Smooth muscle cell (in vitro differentiated cells): Measurements from ENCODE around the gene PPY. TPM values are rescaled to one million over a fixed set of nuclear protein-coding genes. Genes with fewer than 3 reads are reported as not detected.

Experiments used
- DNase-seq: peaks from one replicate; lab custom pipeline; 2025; ENCODE audit not compliant: unreplicated experiment; lab: John Stamatoyannopoulos, UW
- H2AFZ ChIP-seq: fragments of 200-600 bp; sonication (generic); 2 replicates; pipeline ENCODE4 v1.6.0; 2016; ENCODE audit warnings: antibody characterized with exemption, low read depth, mild to moderate bottlenecking
- H3F3A ChIP-seq: fragments of 200-600 bp; sonication (generic); 2 replicates; pipeline ENCODE4 v1.6.0; 2017; ENCODE audit warnings: antibody characterized with exemption, low read depth
- H3K27ac ChIP-seq: fragments of 200-600 bp; sonication (generic); 2 replicates; pipeline ENCODE4 v1.5.1; 2016; ENCODE audit warnings: low read depth, mild to moderate bottlenecking
- H3K27me3 ChIP-seq: fragments of 200-600 bp; sonication (generic); 2 replicates; pipeline ENCODE4 v1.6.1; 2016; ENCODE audit warnings: low read depth, mild to moderate bottlenecking
- H3K36me3 ChIP-seq: fragments of 200-600 bp; sonication (generic); 2 replicates; pipeline ENCODE4 v1.5.1; 2016; ENCODE audit warnings: low read depth
- H3K4me1 ChIP-seq: fragments of 200-600 bp; sonication (generic); 2 replicates; pipeline ENCODE4 v1.5.1; 2016; ENCODE audit warnings: low read depth
- H3K4me2 ChIP-seq: fragments of 200-600 bp; sonication (generic); 2 replicates; pipeline ENCODE4 v1.6.0; 2016; ENCODE audit warnings: mild to moderate bottlenecking
- H3K4me3 ChIP-seq: fragments of 200-600 bp; sonication (generic); 2 replicates; pipeline ENCODE4 v1.5.1; 2016; ENCODE audit warnings: mild to moderate bottlenecking
- H3K79me2 ChIP-seq: fragments of 200-600 bp; sonication (generic); 2 replicates; pipeline ENCODE4 v1.6.0; 2016; ENCODE audit warnings: low read depth, mild to moderate bottlenecking
- H3K9ac ChIP-seq: fragments of 200-600 bp; sonication (generic); 2 replicates; pipeline ENCODE4 v1.6.0; 2016; ENCODE audit warnings: low read depth
- H3K9me3 ChIP-seq: fragments of 200-600 bp; sonication (generic); replicated peaks from 2 replicates; pipeline ENCODE4 v1.5.1; 2016; ENCODE audit warnings: low read depth
- H4K20me1 ChIP-seq: fragments of 200-600 bp; sonication (generic); 2 replicates; pipeline ENCODE4 v1.6.0; 2016; ENCODE audit warnings: low read depth
- WGBS: methylation state at CpG from one replicate; pipeline ENCODE4 v1.1.7; 2016; ENCODE audit warnings: low lambda C conversion rate; 5-methylcytosine and 5-hydroxymethylcytosine counted together
- polyA plus RNA-seq: library from polyadenylated mRNA; unstranded; fragments of >200 nt; fragmentation: Nextera tagmentation; extraction: Ambion mirVana; gene quantifications from 2 replicates; pipeline ENCODE4 v1.2.1, GENCODE V29; 2016
- total RNA-seq: library from RNA; depleted of rRNA; stranded (reverse); fragments of >200 nt; gene quantifications from 2 replicates; pipeline ENCODE4 v1.2.3, GENCODE V29; 2014
- TF ChIP-seq, protein P1 (sequence below): fragments of 200-600 bp; sonication (generic); IDR thresholded peaks from 2 replicates; pipeline ENCODE4 v1.5.1; 2017; ENCODE audit warnings: borderline replicate concordance, mild to moderate bottlenecking, antibody characterized with exemption; ENCODE audit not compliant: insufficient read depth, poor library complexity, severe bottlenecking

The PPY gene
- total and polyA plus RNA-seq, 2 experiments from 2014 or later: not detected

DNA sequence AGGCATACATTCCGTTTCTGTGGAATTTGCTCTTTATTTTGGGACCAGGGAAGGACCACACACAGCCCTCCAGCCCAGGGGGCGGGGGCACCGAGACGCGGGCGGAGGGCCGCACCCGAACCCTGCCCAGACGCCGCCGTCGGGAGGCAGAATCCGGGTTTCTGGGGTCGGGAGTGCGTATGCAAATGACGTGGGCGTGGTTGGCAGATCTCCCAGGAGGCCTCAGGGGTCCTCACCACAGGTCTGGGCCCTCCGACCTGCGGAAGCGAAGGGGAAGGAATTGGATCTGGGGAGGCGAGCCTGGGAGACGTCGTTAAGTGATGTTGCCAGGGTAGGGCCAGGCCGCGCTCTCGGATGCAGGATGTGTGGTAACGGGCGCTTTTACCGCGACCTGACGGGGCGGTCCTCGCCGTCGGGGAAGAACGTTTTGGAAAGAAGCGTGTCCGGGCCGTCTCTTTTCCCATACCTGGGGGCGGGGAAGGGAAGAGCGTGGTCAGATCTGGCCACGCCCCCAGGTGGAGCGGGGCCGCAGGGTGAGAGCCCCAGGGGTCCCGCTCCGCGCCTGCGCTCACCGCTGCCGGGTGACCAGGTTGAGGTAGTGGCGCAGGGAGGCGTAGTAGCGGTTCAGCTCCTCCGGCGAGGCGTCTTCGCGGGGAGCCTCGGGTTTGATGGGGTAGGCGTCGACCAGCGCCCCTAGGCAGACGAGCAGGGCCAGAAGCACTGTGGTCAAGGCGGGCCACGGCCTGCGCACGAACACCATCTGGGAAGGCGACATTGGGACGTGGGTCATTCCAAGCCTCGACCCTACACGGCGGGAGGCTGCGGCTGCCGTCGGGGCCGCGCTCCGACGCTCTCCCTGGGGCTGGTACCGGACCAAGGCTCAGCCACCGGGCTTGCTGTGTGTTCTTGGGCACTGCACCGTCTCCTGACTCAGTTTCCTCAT lies 10.7 kb upstream of the PPY start:
- no peaks in the 10 kb centered on the region for H3K79me2 ChIP-seq
- 9% methylated on average over 80 of the region's 82 CpGs for WGBS
- TF ChIP-seq, protein P1, sequence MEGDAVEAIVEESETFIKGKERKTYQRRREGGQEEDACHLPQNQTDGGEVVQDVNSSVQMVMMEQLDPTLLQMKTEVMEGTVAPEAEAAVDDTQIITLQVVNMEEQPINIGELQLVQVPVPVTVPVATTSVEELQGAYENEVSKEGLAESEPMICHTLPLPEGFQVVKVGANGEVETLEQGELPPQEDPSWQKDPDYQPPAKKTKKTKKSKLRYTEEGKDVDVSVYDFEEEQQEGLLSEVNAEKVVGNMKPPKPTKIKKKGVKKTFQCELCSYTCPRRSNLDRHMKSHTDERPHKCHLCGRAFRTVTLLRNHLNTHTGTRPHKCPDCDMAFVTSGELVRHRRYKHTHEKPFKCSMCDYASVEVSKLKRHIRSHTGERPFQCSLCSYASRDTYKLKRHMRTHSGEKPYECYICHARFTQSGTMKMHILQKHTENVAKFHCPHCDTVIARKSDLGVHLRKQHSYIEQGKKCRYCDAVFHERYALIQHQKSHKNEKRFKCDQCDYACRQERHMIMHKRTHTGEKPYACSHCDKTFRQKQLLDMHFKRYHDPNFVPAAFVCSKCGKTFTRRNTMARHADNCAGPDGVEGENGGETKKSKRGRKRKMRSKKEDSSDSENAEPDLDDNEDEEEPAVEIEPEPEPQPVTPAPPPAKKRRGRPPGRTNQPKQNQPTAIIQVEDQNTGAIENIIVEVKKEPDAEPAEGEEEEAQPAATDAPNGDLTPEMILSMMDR: no peak
- H3K36me3 ChIP-seq: no peaks in the 10 kb centered on the region
- no peaks in the 10 kb centered on the region for H3K9me3 ChIP-seq
- H3K27me3 ChIP-seq: peaks cover 63% of the 10 kb centered on the region
- no peaks in the 10 kb centered on the region for H4K20me1 ChIP-seq
- H2AFZ ChIP-seq: no peak overlapping the region
- H3K4me2 ChIP-seq: peak overlapping the region; percentile 58
- peaks cover 5% of the 10 kb centered on the region for H3K4me1 ChIP-seq
- no peak for DNase-seq
- H3K4me3 ChIP-seq: peak overlapping the region; percentile 23
- H3K9ac ChIP-seq: no peak overlapping the region
- no peak overlapping the region for H3K27ac ChIP-seq
- H3F3A ChIP-seq: no peaks in the 10 kb centered on the region

DNA sequence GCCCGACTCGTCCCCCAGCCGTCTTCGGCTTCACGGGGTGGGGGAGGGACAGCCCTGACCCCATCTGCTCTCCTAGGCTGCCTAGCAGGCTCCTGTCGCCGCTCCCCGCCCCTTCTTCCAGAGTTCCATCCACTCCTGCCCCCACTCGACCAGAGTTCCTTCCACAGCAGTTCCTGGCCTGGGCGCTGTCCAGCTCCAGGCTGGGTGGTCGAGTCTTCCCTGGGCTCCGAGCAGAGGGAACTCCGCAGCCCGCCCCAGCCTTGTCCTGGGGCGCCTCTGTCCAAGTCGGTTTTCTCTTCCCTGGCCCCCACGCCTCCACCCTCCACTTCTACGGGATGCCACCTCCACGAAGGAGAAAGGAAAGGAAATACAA lies 10.1 kb upstream of the PPY start:
- no peak overlapping the region for H3K27ac ChIP-seq
- H4K20me1 ChIP-seq: no peaks in the 10 kb centered on the region
- H3K4me1 ChIP-seq: peaks cover 5% of the 10 kb centered on the region
- H3F3A ChIP-seq: no peaks in the 10 kb centered on the region
- 10% methylated on average over 15 of the region's 19 CpGs for WGBS
- no peak overlapping the region for H2AFZ ChIP-seq
- H3K36me3 ChIP-seq: no peaks in the 10 kb centered on the region
- no peaks in the 10 kb centered on the region for H3K9me3 ChIP-seq
- H3K79me2 ChIP-seq: no peaks in the 10 kb centered on the region
- H3K9ac ChIP-seq: no peak overlapping the region
- peaks cover 63% of the 10 kb centered on the region for H3K27me3 ChIP-seq
- H3K4me3 ChIP-seq: peak overlapping the region; percentile 23
- TF ChIP-seq, protein P1: no peak
- H3K4me2 ChIP-seq: peak overlapping the region; percentile 58
- DNase-seq: peak; percentile 10

DNA sequence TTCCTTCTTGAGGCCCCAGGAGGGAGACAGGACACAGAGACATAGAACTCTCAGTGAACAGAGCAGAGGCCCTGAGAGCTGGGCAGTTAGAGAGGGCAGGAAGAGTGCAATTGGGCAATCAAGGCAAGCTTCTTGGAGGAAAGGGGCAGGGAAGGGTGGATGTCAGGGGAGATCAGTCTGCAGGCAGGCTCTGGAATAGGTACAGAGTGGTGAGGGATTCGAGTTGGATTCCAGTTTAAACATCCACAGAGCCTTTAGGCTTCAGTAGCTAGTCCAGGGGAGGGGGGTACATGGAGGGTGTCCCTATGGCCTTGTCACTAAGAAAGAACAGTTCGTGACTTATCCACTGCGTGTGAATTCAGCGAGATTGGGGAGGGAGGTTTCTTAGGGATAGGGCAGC lies 9.5 kb upstream of the PPY start:
- Histone ChIP-seq H3K27me3 (peaks cover 63% of the 10 kb centered on the region), H2AFZ (no peak overlapping the region), H3K4me3 (no peak overlapping the region), H3F3A (no peaks in the 10 kb centered on the region), H3K9ac (no peak overlapping the region), H3K4me1 (peaks cover 5% of the 10 kb centered on the region), H4K20me1 (no peaks in the 10 kb centered on the region), H3K36me3 (no peaks in the 10 kb centered on the region), H3K4me2 (no peak overlapping the region), H3K9me3 (no peaks in the 10 kb centered on the region), H3K79me2 (no peaks in the 10 kb centered on the region), H3K27ac (no peak overlapping the region)
- TF ChIP-seq, protein P1: no peak
- 61% methylated on average over 4 of the region's 4 CpGs for WGBS
- DNase-seq: no peak
